GM21515 (cell line): ENCODE results near the gene ENOX1.

ENCODE experiments used
- ATAC-seq: cut with Tn5 transposase; IDR thresholded peaks from one replicate; pipeline ENCODE4 v1.9.1; 2021; ENCODE audit not compliant: unreplicated experiment

The ENOX1 gene

DNA sequence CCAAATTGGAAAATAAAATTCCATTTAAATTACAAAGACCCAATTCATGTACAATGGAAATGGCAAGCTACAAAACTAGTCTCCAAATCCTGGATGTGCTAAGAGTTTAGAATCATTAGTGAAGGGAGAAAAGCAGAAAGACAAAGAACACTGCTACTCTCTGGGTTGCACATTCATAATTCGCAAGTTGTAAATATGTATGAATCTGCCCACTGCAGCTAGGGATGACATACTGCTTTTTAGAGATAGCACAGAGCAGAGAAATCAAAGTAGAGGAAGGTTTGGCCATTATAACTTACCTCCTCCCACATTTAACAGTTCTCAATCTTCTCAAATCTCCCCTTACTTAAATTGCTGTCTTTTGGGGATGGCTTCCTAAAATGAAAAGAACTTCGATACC is 231.1 kb downstream of the ENOX1 start:
- no peak for ATAC-seq

DNA sequence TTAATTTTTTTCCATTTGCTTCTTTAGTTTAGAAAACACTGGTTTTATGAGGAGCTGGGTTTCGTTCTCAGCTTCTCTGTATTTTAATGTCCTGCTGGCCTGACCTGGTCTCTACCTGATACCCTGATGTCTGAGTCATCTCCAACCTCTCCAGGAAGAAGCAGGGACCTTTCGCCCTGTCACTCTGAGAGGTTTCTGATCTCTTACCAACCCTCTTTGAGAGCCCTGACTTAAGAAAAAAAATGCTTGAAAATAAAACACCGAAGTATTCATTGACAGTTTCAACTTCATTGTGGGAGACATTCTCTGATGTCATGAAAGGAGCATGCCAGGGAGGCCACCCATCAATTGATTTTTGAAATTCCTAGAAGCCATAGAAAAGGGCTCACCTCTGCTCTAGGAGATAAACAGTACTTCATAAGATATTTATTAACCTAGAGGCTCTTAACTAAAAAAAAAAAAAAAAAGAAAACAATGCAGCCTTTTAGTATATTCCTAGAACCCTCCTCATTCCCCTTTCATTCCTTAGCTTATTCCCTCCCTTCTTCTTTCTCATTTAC is 234.8 kb downstream of the ENOX1 start:
- ATAC-seq, result no peak

DNA sequence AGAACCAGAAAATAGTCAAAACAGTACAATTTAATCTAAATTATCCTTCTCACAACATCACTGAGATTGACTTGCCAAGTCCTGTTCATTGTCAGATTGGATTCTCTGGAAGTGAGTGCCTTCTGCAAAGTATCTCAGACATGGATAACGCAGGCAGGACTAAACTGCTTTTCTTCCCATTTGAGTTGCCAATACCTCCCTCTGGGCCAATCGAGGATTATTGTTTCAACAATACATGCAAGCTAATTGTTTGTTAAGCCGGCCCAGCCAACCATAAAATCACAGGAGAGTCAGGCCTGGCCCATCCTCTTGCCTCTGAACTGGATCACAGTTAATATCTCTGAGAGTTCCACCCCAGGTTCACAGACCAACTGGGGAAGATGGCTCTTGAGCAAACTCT is 240.0 kb downstream of the ENOX1 start:
- ATAC-seq, result no peak

DNA sequence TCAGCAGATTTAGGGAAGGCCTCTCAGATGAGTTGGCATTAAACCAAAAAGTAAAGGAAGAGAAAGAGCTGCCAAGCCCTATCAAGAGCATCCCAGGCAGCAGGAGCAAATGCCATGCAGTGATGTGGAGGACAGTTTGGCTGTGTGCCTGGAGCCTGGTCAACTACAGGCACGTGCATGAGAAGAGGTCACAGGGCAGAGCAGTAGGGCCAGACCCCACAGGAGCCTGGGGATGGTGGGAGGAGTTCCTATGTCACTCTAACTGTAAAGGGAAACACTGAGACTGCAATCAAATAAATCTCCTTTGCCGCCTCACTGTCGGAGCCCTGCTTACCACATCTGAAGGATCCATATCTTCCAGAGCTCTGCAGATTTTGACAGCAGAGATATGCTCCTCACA is 240.5 kb downstream of the ENOX1 start:
- no peak for ATAC-seq

DNA sequence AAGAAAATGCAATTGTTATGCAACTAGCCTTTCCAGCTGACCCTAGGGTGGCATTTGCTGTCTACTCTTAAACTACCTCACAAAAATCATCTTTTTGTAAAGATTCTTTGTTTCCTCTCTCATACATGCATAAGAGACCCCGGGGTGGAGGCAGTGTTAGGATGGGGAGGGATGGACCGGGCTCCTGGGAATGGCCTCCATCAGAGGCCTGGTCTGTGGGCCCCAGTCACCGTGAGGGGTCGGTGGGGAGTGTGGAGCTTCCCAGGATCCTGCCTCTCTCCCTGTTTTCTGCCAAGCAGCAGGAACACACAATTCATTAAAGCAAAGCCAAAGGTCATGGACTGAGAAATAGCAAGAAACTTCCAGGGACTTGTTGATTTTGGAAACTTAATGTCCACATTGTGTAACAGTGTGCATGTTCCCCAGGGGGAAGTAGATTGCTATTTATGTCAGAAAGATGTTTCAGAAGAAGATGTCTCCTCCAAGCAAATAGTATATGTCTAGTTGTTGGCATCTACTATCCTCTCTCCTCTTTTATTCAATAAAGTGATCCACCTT is 241.4 kb downstream of the ENOX1 start:
- no peak for ATAC-seq

DNA sequence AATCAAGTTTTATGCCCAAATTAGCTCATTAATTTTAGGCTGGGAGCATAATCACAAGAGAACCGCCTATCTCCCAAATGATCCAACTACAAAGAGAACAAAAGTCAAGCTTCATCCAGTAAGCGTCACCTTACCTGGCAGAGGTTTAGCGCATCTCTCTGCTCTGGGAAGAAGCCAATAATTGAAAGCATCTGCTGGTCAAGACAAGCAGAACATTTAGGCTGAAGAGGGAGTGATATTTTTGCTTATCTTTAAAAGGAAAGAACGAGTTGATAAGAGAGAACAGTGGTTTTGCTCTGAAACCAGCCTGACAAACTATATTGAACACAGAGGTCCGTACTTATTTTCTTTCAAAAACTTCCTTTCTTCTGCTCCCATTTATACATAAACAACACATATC is 242.1 kb downstream of the ENOX1 start:
- ATAC-seq, result no peak

DNA sequence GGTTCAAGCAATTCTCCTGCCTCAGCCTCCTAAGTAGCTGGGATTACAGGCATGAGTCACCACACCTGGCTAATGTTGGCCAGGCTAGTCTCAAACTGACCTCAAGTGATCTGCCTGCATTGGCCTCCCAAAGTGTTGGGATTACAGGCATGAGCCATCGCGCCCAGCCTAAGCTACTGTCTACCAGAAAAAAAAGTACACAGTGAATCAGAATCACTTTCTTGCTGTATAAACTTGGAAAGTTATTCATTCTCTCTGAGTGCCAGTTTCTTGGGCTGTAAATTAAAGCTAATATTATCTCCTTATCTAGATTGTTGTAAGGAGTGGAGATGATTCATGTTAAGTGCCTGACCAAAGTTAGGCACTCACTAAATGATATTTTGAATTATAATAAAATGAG is 242.8 kb downstream of the ENOX1 start:
- ATAC-seq, result no peak

DNA sequence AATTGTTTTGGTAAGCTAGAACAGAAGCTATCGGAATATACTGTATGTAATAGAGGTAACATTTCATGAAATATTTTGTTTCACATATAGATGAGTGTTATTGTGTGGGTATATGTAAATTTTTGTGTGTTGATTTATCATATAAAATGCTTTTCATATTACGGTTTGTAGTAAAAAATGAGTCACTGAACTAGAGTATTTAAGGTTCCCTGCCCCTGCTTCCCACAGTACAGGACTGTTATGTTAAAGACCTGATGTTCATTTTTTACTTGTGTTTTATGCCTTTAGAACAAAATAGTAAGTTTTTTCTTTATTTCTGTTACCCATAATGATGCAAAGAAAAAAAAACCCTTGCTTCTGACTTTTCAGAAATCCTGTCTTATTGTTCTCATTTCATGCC is 243.4 kb downstream of the ENOX1 start:
- ATAC-seq, result no peak

DNA sequence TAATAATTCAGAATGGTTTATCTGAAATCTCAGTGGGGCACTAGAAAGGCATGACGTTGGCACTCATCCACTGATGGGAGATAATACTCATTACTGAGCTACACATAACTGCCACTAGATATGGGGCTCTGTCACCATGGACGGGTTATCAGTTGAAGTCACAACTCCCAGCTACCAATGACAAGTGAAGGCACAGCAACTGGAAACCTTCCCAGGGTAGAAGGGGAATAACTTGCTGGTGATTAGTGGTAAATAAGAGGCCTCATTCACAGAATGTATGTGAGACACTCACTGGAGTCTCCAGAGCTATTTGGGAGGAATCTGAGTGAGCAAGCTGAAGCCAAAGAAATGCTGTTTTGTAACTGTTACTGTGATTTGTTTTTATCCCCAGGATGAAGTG is 249.6 kb downstream of the ENOX1 start:
- no peak for ATAC-seq

DNA sequence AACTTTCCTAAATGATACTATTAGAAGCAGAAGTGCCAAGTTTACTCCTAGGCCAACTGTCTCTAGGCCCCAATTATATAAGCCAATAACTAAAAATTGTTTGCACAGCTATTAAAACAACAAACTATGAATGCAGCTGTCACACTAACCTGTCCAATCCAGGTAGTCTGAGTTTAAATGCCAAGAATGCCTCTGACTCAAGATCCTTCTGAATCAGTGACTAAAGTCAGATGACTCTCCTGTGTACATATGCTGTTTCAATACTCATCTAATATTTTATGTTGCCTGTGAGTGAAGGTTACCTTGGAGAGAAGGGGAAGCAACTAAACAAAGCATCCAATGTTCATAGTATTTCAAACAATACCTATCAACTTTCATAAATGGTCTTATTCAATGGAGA is 257.0 kb downstream of the ENOX1 start:
- ATAC-seq, result no peak

DNA sequence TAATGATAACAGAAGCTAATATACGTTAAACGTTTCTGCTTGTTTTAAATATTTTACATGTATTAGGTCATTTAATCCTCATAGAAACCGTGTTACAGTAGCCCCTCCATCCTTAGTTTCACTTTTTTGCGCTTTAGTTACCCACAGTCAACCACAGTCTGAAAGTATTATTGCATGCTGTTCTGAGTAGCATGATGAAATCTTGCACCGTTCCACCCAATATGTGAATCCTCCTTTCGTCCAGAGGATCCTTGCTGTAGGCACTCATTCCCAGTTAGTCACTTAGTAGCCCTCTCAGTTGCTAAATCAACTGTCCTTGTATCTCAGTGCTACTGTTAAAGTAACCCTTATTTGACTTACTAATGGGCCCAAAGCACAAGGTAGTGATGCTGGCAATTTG is 257.8 kb downstream of the ENOX1 start:
- ATAC-seq, result no peak

DNA sequence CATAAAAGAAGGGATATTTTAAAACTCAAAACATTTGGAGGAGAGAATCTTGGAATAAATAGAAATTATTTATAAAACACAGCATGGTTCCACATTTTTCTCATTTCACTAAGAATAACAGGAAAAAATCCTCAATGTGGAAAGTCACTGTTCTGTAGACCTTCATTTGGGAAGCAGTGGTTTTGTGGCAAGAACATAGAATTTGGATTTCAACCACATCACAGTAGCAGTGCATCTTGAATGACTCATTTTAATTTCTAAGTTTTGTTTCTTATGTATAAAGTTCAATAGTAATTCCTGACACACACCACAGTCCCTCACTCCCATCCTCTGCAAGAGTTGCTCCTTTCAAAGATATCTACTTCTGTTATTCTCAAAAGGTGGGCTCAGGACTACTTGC is 264.0 kb downstream of the ENOX1 start:
- ATAC-seq, result no peak

DNA sequence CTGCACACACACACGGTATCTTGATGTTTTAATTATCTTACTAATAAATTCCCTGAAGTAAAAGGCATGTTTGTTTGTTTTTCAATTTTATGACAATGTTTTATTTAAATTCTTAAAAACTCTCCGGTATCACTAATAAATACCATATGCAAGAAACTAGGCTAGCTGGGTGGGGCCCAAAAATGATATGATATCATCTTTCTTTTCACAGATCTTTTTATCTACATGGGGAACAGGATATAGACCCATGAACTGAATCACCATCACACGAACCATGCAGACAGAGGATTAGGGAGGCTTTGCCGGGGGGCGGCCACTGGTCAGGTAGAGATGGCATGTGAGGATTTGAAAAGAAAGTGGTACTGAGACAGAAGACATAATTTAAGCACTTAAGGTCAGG is 266.4 kb downstream of the ENOX1 start:
- no peak for ATAC-seq

DNA sequence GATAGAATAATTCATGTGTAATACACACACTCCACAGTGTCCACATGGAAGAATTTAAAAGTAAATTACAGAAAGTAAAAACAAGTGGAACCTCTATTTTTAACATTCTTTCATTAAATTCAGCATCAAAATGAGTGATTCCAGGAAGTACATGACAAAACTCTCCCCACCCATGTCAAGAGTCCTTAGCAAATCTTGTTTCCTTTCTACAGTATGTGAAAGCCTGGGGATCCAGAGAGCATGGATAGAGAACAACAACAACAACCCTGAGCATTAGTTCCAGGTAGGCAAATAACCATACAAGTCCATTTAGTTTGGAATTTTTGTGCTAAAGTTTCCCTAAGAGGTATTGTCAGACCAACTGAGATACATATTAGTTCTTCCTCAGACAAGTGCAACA is 267.9 kb downstream of the ENOX1 start:
- ATAC-seq, result no peak

DNA sequence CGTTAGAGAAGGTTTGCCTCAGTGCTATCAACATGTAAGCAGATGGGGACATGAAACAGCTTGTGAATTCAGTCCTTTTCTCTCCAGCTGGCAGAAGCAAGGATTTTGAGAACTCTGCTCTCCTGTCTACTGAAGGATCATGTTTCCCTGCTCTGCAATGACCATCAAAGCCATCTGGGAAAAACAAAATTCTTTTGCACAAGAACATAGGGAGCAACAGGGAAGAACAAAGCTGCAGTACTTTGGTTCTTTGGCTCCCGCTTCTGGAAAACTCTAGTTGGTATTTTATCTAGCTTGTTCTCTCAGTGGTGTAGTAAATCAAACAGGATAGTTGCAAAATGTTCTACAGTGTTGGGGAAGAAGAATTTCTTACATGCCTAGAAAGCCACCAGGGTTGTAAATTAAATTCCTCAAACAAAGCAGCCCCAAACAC is 270.4 kb downstream of the ENOX1 start:
- ATAC-seq, result no peak

DNA sequence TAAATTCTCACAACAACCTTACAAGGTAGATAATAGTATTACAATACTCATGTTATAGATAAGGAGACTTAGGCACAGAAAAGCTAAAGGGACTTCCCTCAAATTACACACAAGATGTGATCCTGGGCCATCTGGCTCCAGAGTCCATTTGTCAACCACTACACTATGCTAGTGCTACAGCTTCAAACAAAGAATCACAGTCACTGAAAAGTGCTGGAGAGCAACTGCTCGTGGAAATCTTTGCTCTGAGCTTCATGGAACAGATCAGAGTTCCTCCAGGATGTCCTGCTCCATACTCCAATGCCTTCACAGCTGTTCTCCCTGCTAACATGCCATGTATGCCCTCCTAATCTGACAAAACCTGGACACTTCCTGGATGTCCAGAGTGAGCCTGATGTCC is 271.2 kb downstream of the ENOX1 start:
- no peak for ATAC-seq

DNA sequence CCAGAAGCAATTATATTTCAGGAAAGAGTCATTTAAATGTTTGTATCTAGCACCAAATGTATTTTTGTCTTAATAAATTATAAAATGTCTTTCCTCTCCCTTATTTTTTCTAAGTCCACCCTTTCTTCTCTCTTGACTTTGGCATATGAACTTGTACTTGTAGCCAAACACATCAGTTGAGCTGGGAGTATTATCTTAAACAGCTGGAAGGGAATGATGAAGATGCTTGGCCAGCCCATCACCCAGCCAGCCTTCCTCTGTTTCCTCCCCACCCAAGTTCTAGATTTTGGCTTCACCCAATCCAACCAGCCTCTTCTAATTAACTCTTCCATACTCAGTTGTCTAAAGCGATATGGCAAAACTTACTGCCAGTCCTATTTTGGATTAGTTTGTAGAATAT is 272.5 kb downstream of the ENOX1 start:
- no peak for ATAC-seq

DNA sequence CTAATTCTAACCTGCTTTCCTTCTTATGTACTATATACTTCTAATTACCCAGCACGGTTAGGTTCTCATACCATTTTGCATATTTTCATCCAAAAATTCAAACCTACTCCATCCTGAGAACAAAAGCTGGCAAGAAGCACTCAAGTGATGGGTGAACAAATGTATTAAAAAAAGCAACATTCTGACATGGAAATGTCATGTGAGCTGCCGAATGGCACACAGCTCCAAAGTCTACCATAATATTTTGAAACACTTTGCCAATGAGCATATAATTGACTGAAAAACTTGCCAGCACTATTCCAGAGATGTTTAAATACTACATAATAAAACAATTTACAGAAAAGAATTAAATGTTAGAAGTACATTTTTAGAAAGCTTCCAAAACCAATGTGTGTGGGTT is 274.6 kb downstream of the ENOX1 start:
- ATAC-seq, result no peak

DNA sequence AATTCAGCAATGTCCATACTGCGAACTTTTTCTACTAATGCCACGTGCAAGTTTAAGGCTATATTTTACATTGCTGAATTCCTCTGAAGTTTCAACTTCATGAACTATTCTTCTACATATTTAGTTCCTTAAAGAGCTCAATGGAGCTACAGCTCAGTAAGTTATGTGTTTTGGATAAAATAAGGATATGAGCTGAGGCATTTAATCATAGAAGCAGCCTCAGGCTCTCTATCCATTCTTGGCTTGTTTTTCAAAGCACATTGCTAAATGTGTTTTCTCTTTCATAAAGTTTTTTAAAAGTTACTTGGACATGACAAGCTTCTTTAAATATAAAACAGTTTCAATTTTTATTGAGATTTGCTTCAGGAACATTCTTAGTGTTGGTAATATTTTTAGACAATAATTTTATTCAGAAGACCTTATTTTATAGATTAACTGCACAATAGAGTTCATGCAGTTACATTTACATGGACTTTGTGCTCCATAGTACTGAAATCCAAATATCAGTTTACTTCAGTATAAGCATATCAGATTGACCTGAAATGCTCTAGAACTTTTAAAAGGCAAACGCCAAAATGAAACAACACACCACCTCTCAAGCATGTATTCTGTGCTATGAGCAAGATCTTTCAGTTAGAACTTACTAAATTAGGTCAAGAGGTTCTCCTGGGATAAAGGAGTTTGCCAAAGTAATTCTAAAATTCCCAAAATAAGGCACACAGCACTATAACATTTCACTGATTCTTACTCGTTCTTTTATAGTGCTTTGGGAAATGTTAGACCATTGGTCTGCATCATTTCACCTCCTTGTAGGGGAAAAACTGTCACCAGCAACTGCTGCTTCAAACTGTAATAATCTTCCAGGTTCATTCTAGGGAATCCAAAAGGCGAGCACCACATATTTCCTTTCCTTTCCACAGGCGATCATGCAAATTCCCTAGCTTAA is 275.5 kb downstream of the ENOX1 start:
- ATAC-seq, result no peak

DNA sequence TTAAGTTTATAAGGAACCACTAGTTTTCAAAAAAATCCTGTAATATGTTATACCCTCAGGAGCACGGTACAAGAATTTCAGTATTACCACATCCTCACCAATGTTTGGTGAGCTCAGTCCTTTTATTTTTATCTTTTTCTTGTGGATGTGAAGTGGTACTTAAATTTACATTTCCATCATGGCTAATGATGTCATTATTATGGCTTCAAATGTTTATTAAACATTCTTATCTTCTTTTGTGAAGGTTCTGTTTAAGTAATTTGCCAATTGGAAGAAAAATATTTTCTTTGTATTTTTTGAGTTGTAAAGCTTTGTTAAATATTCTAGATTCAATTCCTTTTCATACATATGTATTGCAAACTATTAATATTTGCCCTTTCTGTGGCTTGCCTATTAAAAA is 291.0 kb downstream of the ENOX1 start:
- no peak for ATAC-seq

DNA sequence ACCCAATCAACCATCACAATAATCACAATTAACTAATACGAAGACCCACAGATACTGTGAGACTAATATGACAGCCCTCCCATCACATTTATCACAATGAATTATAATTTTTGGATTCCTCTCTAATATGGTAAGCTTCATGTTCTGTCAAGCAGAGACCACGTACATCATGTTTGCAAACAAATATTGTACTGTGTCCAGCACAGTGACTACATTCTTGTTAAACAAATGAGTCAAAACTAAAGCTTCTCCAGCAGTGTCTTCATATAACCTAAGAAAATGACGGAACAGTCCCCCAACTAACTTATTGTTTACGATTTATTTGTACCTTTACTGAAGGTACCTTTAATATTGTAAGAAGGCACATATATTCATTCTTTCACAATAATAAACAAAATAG is 292.6 kb downstream of the ENOX1 start:
- no peak for ATAC-seq

DNA sequence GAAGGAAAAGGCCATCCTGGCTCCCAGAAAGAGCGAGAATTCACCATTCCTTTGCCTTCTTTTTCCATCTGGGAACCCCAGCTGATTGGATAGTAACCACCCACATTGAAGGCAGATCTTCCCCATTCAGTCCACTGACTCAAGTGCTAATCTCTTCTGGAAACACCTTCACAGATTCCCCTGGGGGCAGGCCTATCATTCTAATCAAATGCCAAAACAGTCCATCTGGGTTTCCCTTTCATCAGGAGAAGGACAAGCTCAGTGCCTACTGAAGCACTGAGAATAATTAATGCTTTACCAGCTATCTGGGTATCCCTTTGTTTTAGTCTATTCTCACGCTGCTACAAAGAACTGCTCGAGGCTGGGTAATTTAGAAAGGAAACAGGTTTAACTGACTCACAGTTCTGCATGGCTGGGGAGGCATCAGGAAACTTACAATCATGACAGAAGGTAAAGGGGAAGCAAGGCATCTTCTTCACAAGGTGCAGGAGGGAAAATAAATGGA is 293.2 kb downstream of the ENOX1 start:
- ATAC-seq, result no peak
